ENCODE measurements around the gene CYTIP.

The CYTIP gene

DNA sequence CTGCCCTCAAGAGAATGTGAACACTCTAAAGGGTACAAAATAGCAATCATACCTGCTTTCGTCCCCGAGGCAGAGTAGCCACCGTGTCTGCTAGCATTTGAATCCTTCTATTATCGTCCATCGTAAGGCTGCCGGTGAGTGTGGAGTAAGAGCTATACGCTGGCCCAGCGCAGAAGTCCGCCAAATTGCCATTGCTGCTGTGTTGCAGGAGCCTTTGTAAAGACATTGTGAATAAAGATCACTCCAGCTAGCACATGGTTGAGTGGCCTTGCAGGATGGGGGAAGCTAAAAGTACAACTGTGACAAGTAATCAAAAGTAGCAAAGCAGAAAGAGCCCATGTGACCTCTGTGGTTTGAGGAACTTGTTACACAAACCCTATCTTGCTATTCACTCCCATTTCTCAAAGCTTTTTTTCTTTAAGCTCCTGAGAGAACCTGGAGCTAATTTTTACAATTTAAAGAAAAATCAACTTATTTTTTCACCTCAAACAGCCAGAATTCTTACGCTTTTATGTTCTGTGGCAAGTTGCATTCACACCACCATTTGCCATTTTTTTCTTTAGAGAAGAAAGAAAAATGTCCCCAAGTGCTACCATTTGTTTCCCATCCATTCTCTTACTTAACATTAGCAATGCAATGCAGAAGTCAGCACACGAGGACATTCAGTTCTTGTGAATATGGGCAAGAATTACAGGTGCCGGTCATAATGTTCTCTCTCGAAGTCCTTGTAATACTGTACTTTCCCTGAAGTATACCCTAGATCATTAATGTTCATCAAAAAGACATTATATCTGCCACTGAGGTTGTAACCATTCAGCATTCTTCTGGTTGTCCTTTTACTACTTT is at the start of gene CYTIP:
TSS of gene CYTIP (minus strand) at position 295 of the 846 bp plus-strand sequence. CDS start at position 226, 69 bp downstream.
- peak; percentile 82 for DNase-seq

DNA sequence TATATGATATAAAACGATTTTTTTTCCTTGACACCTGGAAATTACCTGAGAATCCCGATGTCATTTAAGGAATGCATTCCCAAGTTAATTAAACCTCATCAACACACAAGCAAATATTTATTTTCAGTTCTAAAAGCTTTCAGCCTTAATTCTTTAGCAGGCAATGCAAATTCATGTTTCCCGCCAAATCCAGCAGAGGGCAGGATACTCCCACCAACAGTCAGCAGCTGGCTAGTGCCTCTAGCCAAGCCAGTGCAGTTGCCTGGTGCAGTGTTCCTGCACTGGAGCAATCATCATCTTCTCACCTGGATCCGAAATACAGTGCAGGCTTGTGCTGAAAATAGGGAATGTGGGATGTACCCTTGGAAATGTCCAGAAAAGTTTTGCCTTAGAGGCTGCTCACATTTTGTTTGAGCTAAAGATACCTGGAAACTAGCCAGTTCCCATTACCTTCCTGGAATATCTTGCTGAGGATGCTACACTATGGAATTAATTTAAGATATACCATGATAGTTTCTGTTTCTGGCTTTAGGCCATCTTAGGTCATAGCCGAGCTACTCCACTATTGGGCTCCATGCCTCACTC is 48.4 kb upstream of the CYTIP start:
- peak; percentile 81 for DNase-seq

DNA sequence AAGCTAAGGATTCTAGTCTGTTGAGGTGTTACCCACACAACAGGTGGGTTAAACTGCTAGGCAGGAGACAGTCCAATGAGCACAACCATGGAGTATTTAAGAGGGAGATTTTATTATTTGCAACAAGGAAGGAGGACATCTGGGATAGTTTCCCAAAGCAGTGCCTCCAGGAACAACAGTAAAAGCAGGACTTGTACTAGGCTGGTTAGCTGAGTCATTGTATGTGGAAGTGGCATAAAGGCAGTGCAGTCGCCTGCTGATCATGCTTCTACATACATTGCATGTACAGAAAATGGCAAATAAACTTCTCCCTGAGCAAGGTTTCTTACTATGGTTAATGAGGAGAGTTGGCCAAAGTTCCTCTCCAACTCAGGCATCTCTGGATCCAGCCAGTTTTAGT is 46.1 kb upstream of the CYTIP start:
- no peak for DNase-seq

DNA sequence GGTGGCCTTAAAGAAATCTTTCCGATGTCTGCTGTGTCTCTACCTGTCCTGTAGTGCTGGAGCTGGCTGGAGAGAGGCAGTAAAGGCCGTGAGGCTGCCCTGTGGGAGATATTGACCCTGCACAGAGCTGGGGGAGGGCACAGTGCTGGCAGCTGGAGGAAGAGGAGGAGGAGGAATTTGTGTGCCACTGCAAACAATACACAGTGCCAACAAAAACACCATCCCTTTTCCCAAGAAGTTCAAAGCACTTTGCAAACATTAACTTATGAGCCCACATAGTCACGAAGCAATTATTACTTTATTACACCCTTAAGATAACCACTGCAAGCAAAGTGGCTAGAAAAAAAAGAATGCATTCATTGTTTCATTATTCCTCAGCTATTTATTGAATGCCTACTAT is 45.0 kb upstream of the CYTIP start:
- no peak for DNase-seq

DNA sequence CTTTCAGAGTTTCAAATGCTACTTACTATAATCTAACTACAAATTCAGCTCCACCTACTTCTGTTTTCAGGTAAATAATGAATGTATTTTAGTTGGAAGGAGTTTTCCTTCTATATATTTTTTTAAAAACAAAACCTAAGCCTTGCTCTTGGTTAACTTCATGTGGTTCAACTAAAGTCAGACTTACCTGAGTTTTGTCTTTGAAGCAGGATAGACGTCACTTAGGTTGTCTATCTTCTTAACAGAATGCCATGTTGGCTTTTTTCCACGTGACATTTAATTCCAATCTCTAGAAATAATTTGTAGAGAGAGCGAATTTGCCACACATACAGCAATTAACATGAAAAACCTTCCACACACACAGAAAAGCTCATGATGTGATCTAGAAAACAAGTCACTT is 43.9 kb upstream of the CYTIP start:
- DNase-seq = no peak

DNA sequence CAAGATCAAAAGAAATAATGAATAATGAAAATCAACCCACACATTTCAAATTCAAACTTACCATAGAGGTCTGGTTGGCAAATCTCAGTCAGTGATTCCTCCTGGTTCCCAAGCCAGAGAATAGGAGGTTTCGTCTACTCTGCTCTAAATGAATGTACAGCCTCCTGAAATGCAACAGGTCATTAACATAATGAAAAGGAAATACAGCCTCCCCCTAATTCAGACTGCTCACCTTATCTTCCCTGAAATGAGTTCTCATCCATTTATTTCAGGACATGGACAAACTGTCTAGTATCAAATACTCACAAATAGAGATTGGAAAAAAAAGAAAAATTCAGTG is 43.4 kb upstream of the CYTIP start:
- DNase-seq = no peak

DNA sequence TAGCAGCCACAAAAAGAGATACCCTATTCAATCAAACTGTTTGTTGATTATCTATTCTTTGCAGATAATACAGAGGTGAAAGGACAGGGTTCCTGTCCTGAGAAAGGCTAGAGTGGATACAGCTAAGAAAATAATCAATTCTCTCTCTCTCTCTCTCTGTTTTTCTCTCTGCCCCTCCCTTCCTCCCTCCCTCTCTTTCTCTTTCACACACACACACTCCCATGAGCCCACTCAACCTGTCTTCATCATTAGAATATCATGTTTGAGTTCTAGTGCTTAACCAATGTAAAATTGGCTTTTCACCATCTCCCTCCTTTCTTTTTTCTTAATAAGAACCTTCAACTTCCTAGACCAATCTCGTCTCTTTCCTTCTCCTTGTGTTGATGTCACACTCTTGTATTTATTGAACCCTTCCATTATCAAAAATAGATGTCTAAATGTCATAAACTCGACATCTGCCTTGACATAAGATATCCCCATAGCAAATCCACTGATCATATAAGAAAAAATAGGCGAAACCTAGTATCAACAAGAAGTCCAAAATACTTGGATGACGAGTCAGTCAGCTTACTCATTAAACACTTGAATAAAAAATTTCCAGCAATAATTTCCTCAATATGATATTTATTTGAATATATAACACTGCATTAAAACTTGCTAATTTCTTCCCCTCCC is 42.8 kb upstream of the CYTIP start:
- no peak for DNase-seq

DNA sequence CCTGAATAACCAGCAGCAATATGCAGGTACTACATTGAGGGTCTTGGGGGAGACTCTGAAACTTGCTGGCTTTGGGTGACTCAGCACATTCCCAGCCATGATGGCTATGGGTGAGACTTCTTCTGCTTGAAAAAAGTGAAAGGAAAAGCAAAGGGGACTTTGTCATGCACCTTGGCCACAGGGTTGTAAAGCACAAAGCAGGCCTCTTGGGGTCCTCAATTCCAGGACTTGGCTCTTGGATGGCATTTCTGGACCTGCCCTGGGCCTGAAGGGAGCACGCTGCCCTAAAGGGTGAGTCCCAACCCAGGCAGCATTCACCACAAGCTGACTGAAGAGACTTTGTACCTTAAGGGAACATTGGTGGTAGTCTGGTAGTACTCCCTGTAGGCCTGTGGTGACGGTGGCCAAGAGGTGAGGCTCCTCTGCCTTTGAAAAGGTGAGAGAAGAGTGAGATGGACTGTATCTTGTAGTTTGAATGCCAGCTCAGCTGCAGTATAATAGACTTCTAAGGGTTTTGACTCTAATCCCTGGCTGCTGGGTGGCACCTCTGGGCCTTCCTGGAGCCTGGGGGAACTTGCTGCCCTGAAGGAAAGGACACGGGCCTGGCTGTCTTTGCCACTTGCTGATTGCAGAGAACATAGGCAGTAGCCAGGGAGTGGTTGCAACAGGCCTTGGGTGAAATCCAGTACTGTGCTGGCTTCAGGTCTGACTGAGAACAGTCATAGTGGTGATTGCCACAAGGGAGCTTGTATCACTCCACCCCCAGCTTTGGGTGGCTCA is 36.5 kb upstream of the CYTIP start:
- DNase-seq = no peak

DNA sequence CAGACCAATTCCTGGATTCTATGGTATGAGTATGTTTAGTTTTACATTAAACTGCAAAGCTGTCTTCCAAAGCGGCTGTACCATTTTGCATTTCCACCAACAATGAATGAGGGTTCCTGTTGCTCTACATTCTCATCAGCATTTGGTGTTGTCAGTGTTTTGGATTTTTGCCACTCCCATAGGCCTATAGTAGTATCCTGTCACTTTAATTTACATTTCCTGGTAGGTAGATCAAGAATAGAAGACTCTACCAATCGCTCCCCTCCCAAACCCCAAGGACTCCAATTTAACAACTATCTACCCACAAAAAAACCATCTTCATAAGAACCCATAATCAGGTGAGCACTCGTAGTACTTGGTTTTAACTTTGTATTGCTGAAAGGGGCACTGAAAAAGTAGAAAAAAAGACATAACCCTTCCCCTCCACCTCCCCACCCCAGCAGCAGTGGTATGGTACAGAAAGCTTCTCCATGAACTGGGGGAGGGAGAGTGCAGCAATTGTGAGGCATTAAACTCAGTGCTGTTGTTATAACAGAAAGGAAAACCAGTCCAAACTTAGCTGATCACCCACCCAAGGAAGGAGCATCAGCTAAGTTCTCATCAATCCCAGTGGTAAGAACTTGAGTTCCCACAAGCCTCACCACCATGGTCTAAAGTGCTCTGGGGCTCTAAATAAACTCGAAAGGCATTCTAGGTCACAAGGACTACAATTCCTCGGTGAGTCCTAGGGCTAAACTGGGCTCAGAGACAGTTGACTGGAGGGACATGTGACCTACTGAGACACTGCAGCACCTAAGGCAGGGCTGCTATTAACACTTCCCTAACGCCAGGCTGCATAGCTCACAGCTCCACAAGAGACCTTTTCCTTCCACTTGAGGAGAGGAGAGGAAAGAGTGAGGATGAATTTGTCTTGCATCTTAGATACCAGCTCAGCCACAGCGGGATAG is 35.5 kb upstream of the CYTIP start:
- no peak for DNase-seq

DNA sequence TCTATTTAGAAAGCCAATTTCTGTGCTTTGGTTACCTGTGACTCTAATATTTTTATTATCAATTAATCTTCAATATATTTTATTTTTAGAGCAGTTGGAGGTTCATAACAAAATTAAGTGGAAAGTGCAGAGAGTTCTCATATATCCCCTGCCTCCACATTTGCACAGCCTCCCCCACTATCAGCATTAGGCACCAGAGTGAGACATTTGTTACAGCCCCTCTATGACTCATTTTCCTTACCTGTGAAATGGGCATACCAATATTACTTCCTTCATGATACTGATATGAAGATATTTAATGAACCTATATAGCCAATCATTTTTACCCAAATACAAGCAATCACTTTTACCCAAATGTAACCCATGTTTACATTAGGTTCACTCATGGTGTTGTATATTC is 34.0 kb upstream of the CYTIP start:
- no peak for DNase-seq

DNA sequence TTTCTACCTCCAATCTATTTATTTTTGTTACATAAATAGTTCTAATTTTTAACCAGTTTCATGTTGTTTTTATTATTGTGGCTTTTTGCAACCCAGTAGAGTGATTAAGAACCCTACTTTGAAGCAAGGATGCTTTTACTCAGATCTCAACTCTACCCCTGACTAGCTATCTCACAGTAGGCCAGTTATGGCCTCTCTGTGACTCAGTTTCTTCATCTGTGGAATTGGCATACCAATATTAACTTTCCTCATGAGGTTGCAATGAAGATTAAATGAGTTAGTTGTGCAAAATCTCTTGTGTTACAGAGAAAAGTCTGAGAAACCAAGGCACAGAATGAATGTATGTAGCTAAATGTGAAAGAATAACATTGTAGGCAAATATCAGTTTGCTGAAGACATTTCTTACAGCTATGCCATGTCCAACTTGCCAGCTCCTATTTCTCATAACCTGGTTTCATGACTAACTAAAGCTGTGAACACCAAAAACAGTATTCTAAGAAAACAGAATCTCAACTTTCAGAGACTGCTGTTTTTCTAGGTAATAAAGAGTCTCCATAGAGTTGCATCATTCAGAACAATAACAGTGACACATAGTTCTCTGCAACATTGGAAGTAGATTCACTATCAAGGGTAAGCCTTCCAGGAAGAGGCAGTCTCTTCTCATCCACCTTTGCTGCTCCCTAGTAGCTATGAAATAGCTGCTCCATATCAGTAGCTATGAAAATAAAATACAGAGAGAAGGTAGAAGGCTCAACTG is 33.2 kb upstream of the CYTIP start:
- no peak for DNase-seq

DNA sequence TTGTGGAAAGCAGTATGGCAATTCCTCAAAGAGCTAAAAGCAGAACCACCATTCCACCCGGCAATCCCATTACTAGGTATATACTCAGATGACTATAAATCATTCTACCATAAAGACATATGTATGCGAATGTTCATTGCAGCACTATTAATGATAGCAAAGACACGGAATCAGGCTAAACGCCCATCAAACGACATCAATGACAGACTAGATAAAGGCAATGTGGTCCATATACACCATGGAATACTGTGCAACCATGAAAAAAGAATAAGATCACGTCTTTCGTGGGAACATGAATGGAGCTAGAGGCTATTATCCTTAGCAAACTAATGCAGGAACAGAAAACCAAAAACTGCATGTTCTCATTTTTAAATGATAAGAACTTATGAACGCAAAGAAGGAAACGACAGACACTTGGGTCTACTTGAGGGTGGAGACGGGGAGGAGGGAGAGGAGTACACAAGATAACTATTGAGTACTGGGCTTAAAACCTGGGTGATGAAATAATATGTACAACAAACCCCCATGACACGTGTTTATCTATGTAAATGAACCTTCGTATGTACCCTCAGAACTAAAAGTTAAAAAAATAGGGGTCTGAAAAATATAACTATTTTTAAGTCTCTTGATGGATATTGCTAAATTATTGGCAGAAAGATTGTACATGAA is 32.0 kb upstream of the CYTIP start:
- DNase-seq = no peak

DNA sequence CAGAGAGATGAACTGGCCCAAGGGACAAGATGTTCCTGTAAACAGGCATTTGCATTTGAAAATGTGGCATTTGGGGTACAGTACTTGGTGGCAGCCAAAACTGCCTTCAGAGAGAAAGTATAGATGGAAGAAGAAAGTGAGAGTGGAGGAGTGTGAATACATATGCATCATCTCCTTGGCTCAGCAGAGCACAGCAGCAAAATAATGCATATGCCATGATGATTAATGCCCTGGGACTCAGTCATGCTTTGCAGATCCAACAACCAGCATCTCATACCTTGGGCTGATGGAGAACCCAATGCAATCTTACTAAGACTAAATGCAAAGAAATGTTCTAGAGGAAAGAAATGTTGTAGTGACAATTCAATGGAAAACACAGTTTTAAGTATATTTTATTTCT is 29.7 kb upstream of the CYTIP start:
- no peak for DNase-seq

DNA sequence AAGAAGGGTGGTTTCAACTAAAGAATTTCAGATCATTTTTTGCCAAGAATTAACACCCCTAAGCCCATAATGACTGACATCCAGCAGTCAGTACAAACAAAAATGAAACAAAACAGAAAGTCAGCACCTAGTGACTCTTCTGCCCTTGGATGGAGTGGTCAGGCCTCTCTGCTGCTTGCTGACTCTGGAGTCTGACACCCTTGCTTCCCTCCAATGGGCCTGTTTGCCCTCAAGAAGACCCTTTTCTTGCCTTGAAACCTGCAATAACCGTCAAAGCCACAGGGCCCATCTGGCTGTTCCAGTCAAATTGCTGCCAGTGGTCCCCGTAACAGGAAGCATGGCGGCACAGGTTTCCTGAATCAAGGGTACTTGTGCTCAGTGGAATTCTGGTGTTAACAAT is 27.2 kb upstream of the CYTIP start:
- no peak for DNase-seq

DNA sequence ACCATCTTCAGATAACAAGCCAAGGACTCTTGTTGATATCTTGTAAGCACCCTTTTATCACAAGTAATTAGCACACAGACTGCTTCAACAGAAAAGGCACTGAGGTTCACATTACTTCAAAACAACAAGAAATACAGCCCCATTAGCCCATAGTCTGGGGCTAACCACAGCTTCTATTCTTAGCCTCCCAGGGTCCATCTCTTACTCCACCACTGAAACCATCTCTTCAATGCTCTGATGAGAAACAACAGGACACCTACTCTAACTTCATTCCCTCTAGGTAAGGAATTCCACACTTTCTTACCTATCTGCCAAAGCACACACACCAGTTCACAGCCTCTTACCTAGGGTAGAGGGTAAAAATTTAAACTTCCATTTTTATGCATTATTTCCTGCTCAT is 26.4 kb upstream of the CYTIP start:
- peak; percentile 31 for DNase-seq

DNA sequence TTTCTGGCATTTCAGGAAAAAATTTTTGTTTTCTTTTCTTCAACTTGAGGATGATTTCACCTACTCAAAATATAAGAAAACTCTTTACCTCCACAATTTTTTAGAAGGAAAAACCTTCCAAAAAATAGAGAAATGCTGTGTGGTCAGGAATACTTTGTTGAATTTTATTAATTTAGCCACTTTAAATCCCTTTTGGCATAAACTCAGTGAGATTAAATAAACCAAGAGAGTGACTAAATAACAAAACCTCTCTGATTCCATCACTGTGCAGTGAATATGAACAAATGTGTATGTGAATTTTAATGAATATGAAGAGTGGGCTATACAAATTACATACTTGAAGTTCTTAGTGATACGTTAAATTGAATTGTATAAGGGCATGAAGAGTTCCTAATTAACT is 25.8 kb upstream of the CYTIP start:
- DNase-seq = no peak

DNA sequence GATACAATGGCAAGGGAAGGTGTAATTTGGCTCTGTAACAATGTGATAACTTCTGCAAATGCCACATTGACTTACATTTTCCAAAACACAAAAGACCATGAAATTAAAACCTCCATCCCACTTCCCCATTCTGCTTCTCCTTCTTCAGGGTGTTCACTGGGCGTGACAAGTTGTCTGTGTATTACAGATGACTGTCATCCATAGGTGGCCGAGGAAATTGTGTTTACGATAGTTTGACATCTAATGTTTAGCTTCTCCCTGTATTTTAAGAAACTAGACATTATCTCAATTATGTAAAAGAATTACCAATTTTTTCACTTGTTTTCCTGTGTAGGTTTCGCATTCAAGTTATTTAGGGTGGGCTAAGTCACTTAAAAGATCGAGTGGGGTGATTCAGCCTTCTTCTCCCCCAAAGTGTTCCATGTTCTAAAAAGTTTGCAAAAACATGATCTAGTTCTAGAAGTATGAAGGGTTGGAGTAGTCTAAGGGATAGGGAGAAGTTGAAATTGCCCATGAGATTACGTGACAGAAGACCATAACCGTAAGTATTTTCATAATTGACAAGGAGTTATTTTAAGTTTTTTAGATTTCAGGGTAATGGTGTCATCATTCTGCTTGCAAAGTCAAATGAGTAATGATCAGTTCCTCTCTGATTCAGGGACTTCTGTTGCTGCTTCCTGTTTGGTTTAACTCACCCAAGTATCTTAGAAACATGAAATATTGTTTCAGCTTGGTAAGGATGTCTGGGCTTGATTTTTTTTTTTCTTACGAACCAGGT is 25.2 kb upstream of the CYTIP start:
- DNase-seq = peak; percentile 75

DNA sequence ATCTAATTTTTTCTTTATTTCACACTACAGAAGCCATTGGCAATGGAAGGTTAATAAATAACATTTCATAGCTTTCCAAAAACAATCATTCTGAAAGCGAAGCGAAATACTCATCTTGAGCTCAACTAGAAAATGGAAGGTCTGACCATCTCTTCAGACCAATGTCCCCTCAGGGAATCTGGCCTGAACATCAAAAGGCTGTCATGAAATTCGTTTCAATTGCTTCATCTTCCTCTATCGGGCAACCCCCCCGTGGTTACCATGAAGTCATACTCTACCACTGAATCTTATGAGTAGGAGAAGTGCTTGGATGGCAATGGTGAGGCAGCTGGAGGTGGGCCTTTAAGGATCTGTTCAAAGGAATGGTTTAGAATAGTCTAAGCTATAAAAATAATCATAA is 22.9 kb upstream of the CYTIP start:
- peak; percentile 31 for DNase-seq

DNA sequence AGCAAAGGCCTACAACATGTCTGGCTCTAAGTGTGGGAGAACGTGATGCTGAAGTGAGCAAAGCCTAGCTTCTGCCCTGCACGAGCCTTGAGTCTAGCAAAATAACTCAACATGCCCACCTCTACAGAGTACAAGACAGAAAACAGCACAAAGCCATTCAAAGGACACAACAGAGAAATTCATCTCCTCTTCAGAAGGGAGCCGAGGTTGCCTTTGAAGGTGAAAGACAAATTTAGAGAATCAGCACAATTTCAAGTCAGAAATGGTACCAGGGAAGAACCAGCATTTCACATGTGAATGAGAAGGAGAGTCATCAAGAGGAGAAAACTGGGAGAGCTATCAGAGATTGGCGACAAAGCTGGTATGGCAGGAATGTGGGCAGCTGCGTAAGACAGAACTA is 21.7 kb upstream of the CYTIP start:
- no peak for DNase-seq

DNA sequence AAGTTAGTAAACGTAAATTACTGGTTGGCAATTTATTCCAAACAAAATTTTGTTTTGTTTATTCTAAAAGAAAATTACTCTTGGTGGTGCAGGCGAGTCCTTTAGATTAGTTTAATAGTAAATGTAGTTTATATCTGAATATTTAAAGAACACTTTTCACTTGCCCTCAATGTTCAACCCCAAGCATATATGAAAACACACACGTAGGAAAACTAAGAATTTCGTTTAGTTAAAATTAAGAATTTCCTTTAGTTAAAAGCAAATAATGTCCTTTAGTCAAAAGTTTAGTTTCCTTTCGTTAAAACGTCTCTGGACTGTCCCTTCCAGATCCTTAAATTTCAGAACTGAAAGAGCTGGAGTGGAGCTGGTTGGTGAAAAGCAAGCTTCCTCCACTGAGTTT is 19.1 kb upstream of the CYTIP start:
- no peak for DNase-seq

Data from hematopoietic multipotent progenitor cell treated with erythropoietin and hydrocortisone succinate and interleukin-3 and kit ligand, for 6 days (in vitro differentiated cells).